CD14-positive monocyte (primary cell): ENCODE results near the gene NAT9. TPM values are rescaled to one million over a fixed set of nuclear protein-coding genes. Genes with fewer than 3 reads are reported as not detected.
A peak's percentile ranks its signal among the peaks of the same experiment; 100 is the strongest.

Experiments
- DNase-seq, 3 donors: peaks; one replicate each; pipeline ENCODE4 v3.0.0-alpha.2; 2011 to 2022
- H2AFZ ChIP-seq: 2 replicates; pipeline ENCODE4 v1.6.0; 2012; ENCODE audit warnings: mild to moderate bottlenecking, low read depth, low read length, inconsistent platforms; ENCODE audit not compliant: insufficient read depth, poor library complexity, severe bottlenecking
- H3K27ac ChIP-seq, 2 donors: 1 replicate in 1 of 2; 2 replicates in 1 of 2; pipeline ENCODE4 v1.5.1; 2012 to 2013; ENCODE audit warnings: low read length in 2 of 2, control low read depth in 1 of 2, inconsistent platforms in 1 of 2, low read depth in 1 of 2, mild to moderate bottlenecking in 1 of 2
- H3K27me3 ChIP-seq, 2 donors: one replicate each; pipeline versions ENCODE4 v1.6.0 to v1.6.1; 2011 to 2013; ENCODE audit warnings: low read length in 2 of 2; ENCODE audit not compliant: control insufficient read depth in 2 of 2, insufficient read depth in 2 of 2
- H3K36me3 ChIP-seq, 2 donors: replicated peaks in 1 of 2; 1 replicate in 1 of 2; 2 replicates in 1 of 2; pipeline versions ENCODE4 v1.5.1 to v1.6.1; 2012 to 2013; ENCODE audit warnings: low read length in 2 of 2, control low read depth in 1 of 2, inconsistent platforms in 1 of 2, mild to moderate bottlenecking in 1 of 2; ENCODE audit not compliant: insufficient read depth in 2 of 2, control insufficient read depth in 1 of 2
- H3K4me1 ChIP-seq, 2 donors: 1 replicate in 1 of 2; 2 replicates in 1 of 2; pipeline versions ENCODE4 v1.5.1 to v1.6.1; 2012 to 2013; ENCODE audit warnings: low read length in 2 of 2, control low read depth in 1 of 2, inconsistent platforms in 1 of 2, mild to moderate bottlenecking in 1 of 2, moderate library complexity in 1 of 2; ENCODE audit not compliant: insufficient read depth in 2 of 2, control insufficient read depth in 1 of 2
- H3K4me2 ChIP-seq: replicated peaks from 2 replicates; pipeline ENCODE3; 2012; ENCODE audit warnings: low read length, moderate library complexity, mild to moderate bottlenecking; ENCODE audit not compliant: poor library complexity, severe bottlenecking; ENCODE audit errors: extremely low read depth
- H3K4me3 ChIP-seq, 3 experiments: fragments of 200-600 bp in 1 of 3; sonication (generic) in 1 of 3; replicated peaks in 1 of 3; 1 replicate in 2 of 3; 2 replicates in 1 of 3; pipeline ENCODE4 v1.5.1; 2011 to 2013; ENCODE audit warnings: low read length in 3 of 3, mild to moderate bottlenecking in 3 of 3, control low read depth in 2 of 3, low read depth in 2 of 3, inconsistent platforms in 1 of 3, moderate library complexity in 1 of 3
- H3K79me2 ChIP-seq: 2 replicates; pipeline ENCODE4 v1.6.0; 2012; ENCODE audit warnings: mild to moderate bottlenecking, control low read depth, inconsistent platforms, low read length, moderate library complexity; ENCODE audit not compliant: insufficient read depth
- H3K9ac ChIP-seq: 2 replicates; pipeline ENCODE4 v1.6.0; 2017; ENCODE audit warnings: low read length, mild to moderate bottlenecking; ENCODE audit not compliant: insufficient read depth, poor library complexity, severe bottlenecking
- H3K9me3 ChIP-seq, 2 donors: replicated peaks in 1 of 2; 1 replicate in 1 of 2; 2 replicates in 1 of 2; pipeline versions ENCODE4 v1.5.1 to v1.6.1; 2012 to 2013; ENCODE audit warnings: low read length in 2 of 2, control low read depth in 1 of 2; ENCODE audit not compliant: control insufficient read depth in 1 of 2, insufficient read depth in 1 of 2
- H4K20me1 ChIP-seq: 2 replicates; pipeline ENCODE4 v1.6.0; 2012; ENCODE audit warnings: mild to moderate bottlenecking, low read length, control low read depth, moderate library complexity; ENCODE audit not compliant: insufficient read depth
- H3K27ac Mint-ChIP-seq, 7 donors: one replicate each; pipeline ENCODE4 v1.8.0; 2020; ENCODE audit warnings: mild to moderate bottlenecking in 7 of 7, mixed read lengths in 7 of 7, moderate library complexity in 6 of 7, inconsistent platforms in 2 of 7
- H3K27me3 Mint-ChIP-seq, 3 donors: one replicate each; pipeline ENCODE4 v1.8.0; 2021 to 2022; ENCODE audit warnings: low read depth in 3 of 3, mild to moderate bottlenecking in 3 of 3, mixed read lengths in 3 of 3, moderate library complexity in 3 of 3, inconsistent platforms in 1 of 3
- H3K36me3 Mint-ChIP-seq, 2 donors: one replicate each; pipeline ENCODE4 v1.8.0; 2020; ENCODE audit warnings: mixed read lengths in 2 of 2, inconsistent platforms in 1 of 2, mild to moderate bottlenecking in 1 of 2
- H3K4me1 Mint-ChIP-seq: one replicate; pipeline ENCODE4 v1.8.0; 2020; ENCODE audit warnings: mild to moderate bottlenecking, mixed read lengths
- H3K4me3 Mint-ChIP-seq, 2 donors: one replicate each; pipeline ENCODE4 v1.8.0; 2020; ENCODE audit warnings: mild to moderate bottlenecking in 2 of 2, mixed read lengths in 2 of 2, moderate library complexity in 1 of 2
- H3K9me3 Mint-ChIP-seq, 7 donors: one replicate each; pipeline ENCODE4 v1.8.0; 2020 to 2022; ENCODE audit warnings: mixed read lengths in 7 of 7, mild to moderate bottlenecking in 6 of 7, moderate library complexity in 6 of 7, inconsistent platforms in 2 of 7
- CTCF ChIP-seq: fragments of 200-600 bp; IDR thresholded peaks from one replicate; pipeline ENCODE4 v1.8.0; 2022; ENCODE audit warnings: antibody characterized with exemption, mild to moderate bottlenecking
- WGBS: methylation state at CpG from one replicate; pipeline ENCODE4 v1.1.5; 2013; ENCODE audit warnings: missing lambda C conversion rate; ENCODE audit not compliant: insufficient coverage; 5-methylcytosine and 5-hydroxymethylcytosine counted together
- intact Hi-C, 2 donors: fragments of 100-400 bp; cut with micrococcal nuclease; formaldehyde crosslinking; loops; one replicate each; pipeline versions ENCODE4 v1.15.0 to v1.15.1; 2023
- polyA plus RNA-seq, 3 donors: library from polyadenylated mRNA; depleted of rRNA in 1 of 3; unstranded in 2 of 3; stranded (reverse) in 1 of 3; fragments of 300-500 nt in 2 of 3; fragments of >200 nt in 1 of 3; fragmentation: Illumina TruSeq in 2 of 3; gene quantifications; 1 replicate in 2 of 3; 2 replicates in 1 of 3; pipeline ENCODE4 v1.2.3, GENCODE V29; 2012 to 2021

The NAT9 gene
- polyA plus RNA-seq, 3 donors: 7.1 to 95.6 (median 7.8) TPM

- peaks cover 80 to 88% of the 10 kb centered on the region in 2 donors for H3K4me1 ChIP-seq
- no peak overlapping the region for H2AFZ ChIP-seq
- no peak for TF ChIP-seq CTCF
Measured at GRCh38 chr17:74777901-74778515, 1.9 kb upstream of the NAT9 start.

GRCh38 chr17:74776990-74777389, 845 bp upstream of the NAT9 start:
- no peak for TF ChIP-seq CTCF
- Histone ChIP-seq H3K9me3 (no peaks in the 10 kb centered on the region), H3K79me2 (peaks cover 58% of the 10 kb centered on the region), H3K4me1 (peaks cover 70 to 77% of the 10 kb centered on the region in 2 donors), H2AFZ (no peak overlapping the region), H3K4me3 (peak overlapping the region; percentile 46 to 91 (median 76)), H4K20me1 (peaks cover 48% of the 10 kb centered on the region), H3K9ac (peak overlapping the region; percentile 45), H3K27ac (peak overlapping the region; percentile 72 to 77), H3K36me3 (peaks cover 16 to 25% of the 10 kb centered on the region in 2 donors), H3K27me3 (no peaks in the 10 kb centered on the region), H3K4me2 (peak overlapping the region; percentile 93)
- Mint-ChIP-seq H3K4me3 (peak overlapping the region; percentile 87 to 95), H3K4me1 (peaks cover 73% of the 10 kb centered on the region), H3K27ac (peak overlapping the region; percentile 99 to 100 (median 100)), H3K27me3 (peaks cover 0 to 4% (median 2%) of the 10 kb centered on the region in 3 donors), H3K9me3 (peaks cover 0 to 1% (median 0%) of the 10 kb centered on the region in 7 donors), H3K36me3 (peaks cover 54 to 55% of the 10 kb centered on the region in 2 donors)
- peak in 1 of 3 donors; percentile 37 for DNase-seq
- 70% methylated on average over 7 of the region's 10 CpGs for WGBS
- intact Hi-C loops: no loop called here

More at GRCh38 chr17:74777901-74778515, 1.9 kb upstream of the NAT9 start:
- peaks cover 67% of the 10 kb centered on the region for H3K79me2 ChIP-seq
- 23% methylated on average over 3 of the region's 6 CpGs for WGBS
- peak overlapping the region in 1 of 3 experiments; percentile 91 for H3K4me3 ChIP-seq
- Mint-ChIP-seq H3K4me1 (peaks cover 81% of the 10 kb centered on the region), H3K27ac (peak overlapping the region; percentile 99 to 100 (median 100)), H3K27me3 (peaks cover 0 to 4% (median 2%) of the 10 kb centered on the region in 3 donors), H3K9me3 (no peaks in the 10 kb centered on the region), H3K36me3 (peaks cover 53 to 54% of the 10 kb centered on the region in 2 donors), H3K4me3 (peak overlapping the region; percentile 59 to 95)
- peak in 2 of 3 donors; percentile 38 to 75 for DNase-seq
- peak overlapping the region; percentile 90 to 99 for H3K27ac ChIP-seq
- no peaks in the 10 kb centered on the region for H3K27me3 ChIP-seq
- peaks cover 6 to 15% of the 10 kb centered on the region in 2 donors for H3K36me3 ChIP-seq
- peak overlapping the region; percentile 93 for H3K4me2 ChIP-seq
- H4K20me1 ChIP-seq: peaks cover 37% of the 10 kb centered on the region
- H3K9ac ChIP-seq: no peak overlapping the region
- no peaks in the 10 kb centered on the region for H3K9me3 ChIP-seq
- intact Hi-C loops: loop anchor here (2.0 kb wide), 1 partner anchor 29 kb away; the partner anchor contains the start of gene NHERF1 (in 2 of the 2)
